Head of caudate nucleus (tissue), 42 donors: ENCODE measurements around the gene NDST3.
"Not testable (repeated sequence)": the region's sequence is repeated elsewhere in the genome, so short reads cannot be mapped to it uniquely, and the experiment has no call there.

Experiments used
- DNase-seq, 42 donors: peaks; one replicate each; pipeline versions ENCODE4 v3.0.0 to v3.0.0-alpha.2; 2020 to 2021; ENCODE audit warnings: mixed read lengths in 7 of 42
- intact Hi-C: fragments of 100-400 bp; cut with DNase I; formaldehyde crosslinking; loops from one replicate; pipeline ENCODE4 v1.15.0; 2022

Gene NDST3

DNA sequence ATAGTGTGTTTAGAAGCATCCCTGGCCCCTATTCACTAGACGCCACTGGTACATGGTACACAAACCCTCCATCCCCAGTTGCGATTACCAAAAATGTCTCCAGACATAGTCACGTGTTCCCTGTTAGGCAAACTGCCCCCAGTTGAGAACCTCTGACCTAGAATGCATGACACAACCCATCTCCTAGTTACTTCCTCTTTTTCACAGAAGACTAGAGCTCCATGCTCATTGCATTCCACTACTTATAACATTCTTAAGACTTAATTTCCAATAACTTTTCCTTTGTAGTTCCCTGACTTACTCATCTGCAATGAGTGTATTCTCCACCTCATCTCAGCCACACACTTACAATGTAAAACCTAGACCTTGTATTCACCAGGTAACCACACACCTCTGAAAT is 249.9 kb downstream of the NDST3 start:
- intact Hi-C loops: no loop called here
- no peak for DNase-seq

DNA sequence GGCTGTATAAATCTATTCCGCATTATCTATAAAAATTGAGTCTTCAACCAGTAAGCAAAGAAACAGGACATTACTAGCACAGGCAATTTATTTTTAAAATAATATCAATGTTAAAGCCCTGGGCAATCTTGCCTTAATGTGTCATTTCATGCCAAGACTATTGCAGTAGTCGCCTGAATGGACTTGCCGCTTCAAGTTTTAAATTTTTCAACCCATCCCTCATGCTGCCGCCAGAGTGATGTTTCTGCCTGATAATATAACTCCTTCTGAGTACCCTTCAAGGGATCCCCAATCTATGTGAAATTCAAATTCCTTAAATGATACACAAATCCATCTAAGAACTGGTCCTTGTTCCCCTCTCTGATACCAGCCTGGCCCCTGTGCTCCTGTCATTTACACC is 251.6 kb downstream of the NDST3 start:
- intact Hi-C loops: no loop called here
- DNase-seq: no peak

DNA sequence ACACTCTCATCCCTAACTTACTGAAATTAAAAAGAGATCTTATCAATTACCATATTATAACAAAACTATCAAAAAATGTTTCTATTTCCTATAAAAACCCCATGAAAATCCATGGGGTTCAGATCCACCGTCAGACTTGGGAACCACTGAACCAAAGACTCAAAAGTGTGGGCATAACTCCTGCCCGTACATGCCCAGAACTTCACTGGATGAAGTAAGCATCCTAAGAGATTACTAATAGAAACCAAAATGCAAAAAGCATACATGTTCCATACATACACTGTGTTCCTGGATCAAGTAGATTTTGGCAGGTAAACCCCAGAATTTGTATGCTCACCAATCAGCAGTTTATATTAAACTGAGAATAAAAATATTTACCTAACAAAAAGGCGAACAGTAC is 252.4 kb downstream of the NDST3 start:
- intact Hi-C loops: no loop called here
- DNase-seq: no peak

DNA sequence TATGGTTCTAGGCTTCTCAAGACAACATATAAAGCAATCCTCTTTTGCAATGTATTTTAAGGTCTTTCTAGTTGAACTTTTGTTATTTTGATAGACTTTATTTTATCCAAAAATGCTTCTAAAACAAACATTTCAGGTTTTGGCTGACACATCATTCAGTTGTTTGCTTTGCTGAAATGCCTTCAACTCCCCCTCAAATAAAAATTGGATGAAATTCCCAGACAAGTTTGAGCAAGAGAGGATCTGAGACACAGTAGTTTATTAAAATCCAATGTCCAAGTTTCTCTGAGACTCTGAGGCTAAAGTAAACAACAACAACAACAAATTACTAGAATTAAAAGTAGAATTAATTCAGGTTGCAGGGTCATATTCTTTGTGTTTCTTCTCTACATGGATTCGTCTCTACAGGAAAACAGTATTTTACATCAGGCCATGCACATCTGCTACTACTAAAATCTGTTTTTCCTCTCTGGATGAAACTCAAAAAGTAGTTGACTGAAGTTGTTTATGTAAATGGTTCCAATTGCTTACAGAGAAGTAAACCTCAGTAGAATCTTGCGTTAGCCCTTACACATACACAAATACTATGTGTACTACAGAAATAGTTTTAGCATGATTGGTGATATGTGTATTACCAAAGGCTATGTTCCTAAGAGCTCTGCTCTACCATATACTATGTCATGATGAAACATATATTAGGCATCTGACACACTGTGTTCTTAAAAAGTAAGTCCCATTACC is 253.6 kb downstream of the NDST3 start:
- intact Hi-C loops: no loop called here
- DNase-seq: no peak

DNA sequence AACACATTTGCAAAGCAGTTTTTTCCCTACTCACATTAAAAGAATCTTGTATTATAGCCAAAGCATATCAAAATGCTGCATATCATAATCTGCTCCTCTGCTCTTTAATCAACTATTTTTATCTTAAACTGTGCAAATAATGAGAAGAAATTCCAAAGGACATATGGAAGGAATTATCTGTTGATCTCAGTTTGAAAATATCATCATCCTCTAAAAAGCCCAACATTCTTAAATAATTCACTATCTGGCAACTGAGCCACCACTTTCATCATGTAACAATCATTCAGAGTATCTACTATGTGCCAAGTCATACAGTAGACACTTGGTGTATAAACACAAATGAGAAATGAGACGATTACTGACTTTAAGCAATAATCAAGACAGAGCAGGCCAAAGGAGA is 255.5 kb downstream of the NDST3 start:
- intact Hi-C loops: no loop called here
- DNase-seq: no peak

DNA sequence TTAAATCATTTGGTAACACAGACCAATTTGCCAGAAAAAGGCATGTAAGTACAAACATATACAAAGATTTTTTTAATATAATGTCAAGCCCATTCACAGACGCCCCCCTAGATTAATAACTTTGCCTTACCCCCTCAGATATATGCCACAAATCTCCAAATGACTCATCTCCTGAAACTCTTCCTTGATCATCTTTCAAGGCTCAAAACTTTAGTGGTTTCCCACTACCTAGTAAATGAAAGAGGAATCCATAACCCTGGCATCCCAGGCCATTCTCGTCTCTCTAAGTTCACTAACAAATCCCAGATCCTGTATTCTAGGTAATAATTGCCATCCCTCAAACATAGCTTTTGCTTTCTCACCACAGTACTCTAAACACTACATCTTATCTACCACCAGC is 256.7 kb downstream of the NDST3 start:
- intact Hi-C loops: no loop called here
- DNase-seq: no peak

DNA sequence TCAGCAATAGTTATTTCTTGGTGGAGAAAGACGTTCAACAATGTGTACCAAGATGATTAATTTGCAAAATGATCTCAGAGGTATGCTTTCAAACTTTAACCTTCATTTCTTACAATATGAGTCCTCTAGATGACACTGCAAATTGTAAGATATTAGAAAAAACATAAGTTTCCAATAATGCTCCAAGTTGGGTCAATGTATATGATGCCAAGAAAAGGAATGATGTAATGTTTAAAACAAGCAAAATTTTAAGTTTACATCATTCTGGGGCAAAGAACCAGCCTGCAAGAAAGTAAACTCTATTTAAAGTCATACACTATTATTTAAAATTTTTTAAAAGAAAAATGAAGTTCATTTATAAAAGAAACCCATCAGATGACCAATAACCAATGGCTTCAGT is 262.4 kb downstream of the NDST3 start:
- DNase-seq: no peak
- intact Hi-C loops: no loop called here

DNA sequence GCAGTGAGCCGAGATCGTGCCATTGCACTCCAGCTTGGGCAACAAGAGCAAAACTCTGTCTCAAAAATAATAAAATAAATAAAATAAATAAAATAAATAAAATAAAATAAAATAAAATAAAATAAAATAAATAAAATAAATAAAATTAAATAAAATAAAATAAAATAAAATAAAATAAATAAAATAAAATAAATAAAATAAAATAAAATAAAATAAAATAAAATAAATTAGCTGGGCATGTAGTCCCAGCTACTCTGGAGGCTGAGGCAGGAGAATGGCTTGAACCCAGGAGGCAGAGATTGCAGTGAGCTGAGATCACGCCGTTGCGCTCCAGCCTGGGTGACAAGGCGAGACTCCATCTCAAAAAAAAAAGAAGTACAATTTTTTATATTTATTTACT is 265.3 kb downstream of the NDST3 start:
- intact Hi-C loops, DNase-seq: not testable (repeated sequence)

DNA sequence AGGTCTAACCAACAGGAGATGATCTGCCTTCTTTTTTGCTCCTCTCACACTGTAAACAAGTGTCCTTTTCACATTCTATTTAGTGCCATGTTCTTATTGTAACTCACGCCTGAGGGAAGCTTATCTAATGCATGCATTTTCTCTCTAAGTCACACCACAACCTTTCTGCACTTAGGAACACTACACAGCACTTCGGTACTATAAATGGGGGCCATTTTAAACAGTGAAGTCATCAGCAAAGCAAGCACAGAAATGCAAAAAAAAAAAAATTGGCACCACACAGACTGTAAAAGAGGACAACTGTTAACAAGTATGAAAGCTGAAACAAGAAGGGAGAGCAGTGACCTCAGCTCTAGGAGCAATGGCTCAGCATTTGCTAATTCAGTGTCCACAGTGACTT is 273.4 kb downstream of the NDST3 start:
- DNase-seq: no peak
- intact Hi-C loops: no loop called here
